IPS-15b (cell line): ENCODE data around the gene ARHGEF10L.

Experiments used
- H3K27me3 ChIP-seq: one replicate; pipeline ENCODE4 v1.6.1; 2013; ENCODE audit warnings: low read length; ENCODE audit not compliant: control insufficient read depth, insufficient read depth
- H3K36me3 ChIP-seq: one replicate; pipeline ENCODE4 v1.6.1; 2013; ENCODE audit warnings: low read length; ENCODE audit not compliant: control insufficient read depth, insufficient read depth
- H3K4me1 ChIP-seq: one replicate; pipeline ENCODE4 v1.6.1; 2013; ENCODE audit warnings: mild to moderate bottlenecking, low read length; ENCODE audit not compliant: control insufficient read depth, insufficient read depth
- H3K4me3 ChIP-seq: one replicate; pipeline ENCODE4 v1.5.1; 2013; ENCODE audit warnings: low read depth, low read length
- H3K9ac ChIP-seq: one replicate; pipeline ENCODE4 v1.6.1; 2013; ENCODE audit warnings: low read depth, mild to moderate bottlenecking, low read length
- H3K9me3 ChIP-seq: one replicate; pipeline ENCODE4 v1.6.1; 2013; ENCODE audit warnings: mild to moderate bottlenecking, low read length; ENCODE audit not compliant: control insufficient read depth, insufficient read depth

The ARHGEF10L gene

GRCh38 chr1:17696417-17697301 lies 157.2 kb downstream of the ARHGEF10L start:
- H3K27me3 ChIP-seq = no peaks in the 10 kb centered on the region
- H3K4me3 ChIP-seq = no peak overlapping the region
- no peaks in the 10 kb centered on the region for H3K4me1 ChIP-seq
- peaks cover 15% of the 10 kb centered on the region for H3K36me3 ChIP-seq
- no peaks in the 10 kb centered on the region for H3K9me3 ChIP-seq
- no peak overlapping the region for H3K9ac ChIP-seq

GRCh38 chr1:17697458-17697857 lies 158.0 kb downstream of the ARHGEF10L start:
- peaks cover 15% of the 10 kb centered on the region for H3K36me3 ChIP-seq
- H3K27me3 ChIP-seq = no peaks in the 10 kb centered on the region
- H3K9me3 ChIP-seq = no peaks in the 10 kb centered on the region
- no peak overlapping the region for H3K4me3 ChIP-seq
- H3K4me1 ChIP-seq = no peaks in the 10 kb centered on the region
- H3K9ac ChIP-seq = no peak overlapping the region

- no peaks in the 10 kb centered on the region for H3K27me3 ChIP-seq
- H3K36me3 ChIP-seq = peaks cover 11% of the 10 kb centered on the region
- H3K9me3 ChIP-seq = no peaks in the 10 kb centered on the region
These were observed 160.1 kb downstream of the ARHGEF10L start for GRCh38 chr1:17699581-17699980.

GRCh38 chr1:17700945-17701810 lies 161.7 kb downstream of the ARHGEF10L start:
- Histone ChIP-seq H3K4me1 (no peaks in the 10 kb centered on the region), H3K27me3 (no peaks in the 10 kb centered on the region), H3K9ac (no peak overlapping the region), H3K36me3 (peaks cover 3% of the 10 kb centered on the region), H3K9me3 (no peaks in the 10 kb centered on the region), H3K4me3 (no peak overlapping the region)

More at GRCh38 chr1:17699581-17699980, 160.1 kb downstream of the ARHGEF10L start:
- Histone ChIP-seq H3K4me1 (no peaks in the 10 kb centered on the region), H3K9ac (no peak overlapping the region), H3K4me3 (no peak overlapping the region)

GRCh38 chr1:17704176-17704575 lies 164.7 kb downstream of the ARHGEF10L start:
- no peaks in the 10 kb centered on the region for H3K4me1 ChIP-seq
- H3K36me3 ChIP-seq = no peaks in the 10 kb centered on the region
- H3K9ac ChIP-seq = no peak overlapping the region
- H3K4me3 ChIP-seq = no peak overlapping the region
- H3K27me3 ChIP-seq = no peaks in the 10 kb centered on the region
- H3K9me3 ChIP-seq = no peaks in the 10 kb centered on the region

- Histone ChIP-seq H3K9ac (no peak overlapping the region), H3K9me3 (no peaks in the 10 kb centered on the region), H3K27me3 (no peaks in the 10 kb centered on the region), H3K4me3 (no peak overlapping the region), H3K4me1 (no peaks in the 10 kb centered on the region), H3K36me3 (no peaks in the 10 kb centered on the region)
These were observed 166.9 kb downstream of the ARHGEF10L start for GRCh38 chr1:17706445-17706844.

GRCh38 chr1:17709981-17710380 lies 170.5 kb downstream of the ARHGEF10L start:
- Histone ChIP-seq H3K27me3 (no peaks in the 10 kb centered on the region), H3K36me3 (no peaks in the 10 kb centered on the region), H3K4me3 (no peak overlapping the region), H3K9ac (no peak overlapping the region), H3K9me3 (no peaks in the 10 kb centered on the region), H3K4me1 (no peaks in the 10 kb centered on the region)

GRCh38 chr1:17710889-17711576 lies 171.5 kb downstream of the ARHGEF10L start:
- H3K4me1 ChIP-seq = no peaks in the 10 kb centered on the region
- no peaks in the 10 kb centered on the region for H3K36me3 ChIP-seq
- no peaks in the 10 kb centered on the region for H3K9me3 ChIP-seq
- no peak overlapping the region for H3K9ac ChIP-seq
- H3K27me3 ChIP-seq = no peaks in the 10 kb centered on the region
- H3K4me3 ChIP-seq = no peak overlapping the region

- H3K36me3 ChIP-seq = no peaks in the 10 kb centered on the region
These were observed 172.0 kb downstream of the ARHGEF10L start for GRCh38 chr1:17711577-17711910.

GRCh38 chr1:17711941-17712340 lies 172.4 kb downstream of the ARHGEF10L start:
- Histone ChIP-seq H3K4me3 (no peak overlapping the region), H3K4me1 (no peaks in the 10 kb centered on the region), H3K36me3 (no peaks in the 10 kb centered on the region), H3K27me3 (no peaks in the 10 kb centered on the region), H3K9ac (no peak overlapping the region), H3K9me3 (no peaks in the 10 kb centered on the region)

More at GRCh38 chr1:17711577-17711910, 172.0 kb downstream of the ARHGEF10L start:
- no peaks in the 10 kb centered on the region for H3K27me3 ChIP-seq
- H3K4me1 ChIP-seq = no peaks in the 10 kb centered on the region
- H3K9me3 ChIP-seq = no peaks in the 10 kb centered on the region
- no peak overlapping the region for H3K4me3 ChIP-seq
- H3K9ac ChIP-seq = no peak overlapping the region

- Histone ChIP-seq H3K9me3 (no peaks in the 10 kb centered on the region), H3K36me3 (no peaks in the 10 kb centered on the region), H3K27me3 (no peaks in the 10 kb centered on the region), H3K4me3 (no peak overlapping the region), H3K9ac (no peak overlapping the region), H3K4me1 (no peaks in the 10 kb centered on the region)
These were observed 174.5 kb downstream of the ARHGEF10L start for GRCh38 chr1:17713993-17714392.
